Pancreas (tissue), 10 donors: Measurements from ENCODE around the gene DNAJC22. TPM values are rescaled to one million over a fixed set of nuclear protein-coding genes. Genes with fewer than 3 reads are reported as not detected.

Experiments used
- ATAC-seq, 4 donors: fragments of 200-7000 bp; cut with Tn5 transposase; one replicate each; pipeline versions ENCODE4 v1.8.0 to v1.9.1; 2020; ENCODE audit warnings: mild to moderate bottlenecking in 4 of 4, moderate library complexity in 4 of 4
- DNase-seq, 6 donors: peaks; one replicate each; pipeline ENCODE4 v3.0.0-alpha.2; 2020
- FAIRE-seq: peaks from 2 replicates; lab custom pipeline; 2012; peaks lifted over from hg19 to GRCh38; lab: Jason Lieb, UNC
- H3K27ac ChIP-seq, 4 donors: fragments of 200-600 bp; sonication (generic); 1 replicate in 3 of 4; 2 replicates in 1 of 4; pipeline versions ENCODE4 v1.5.0 to v1.8.0; 2020
- H3K27me3 ChIP-seq, 4 donors: fragments of 200-600 bp; one replicate each; pipeline ENCODE4 v1.8.0; 2021
- H3K36me3 ChIP-seq, 3 donors: fragments of 200-600 bp; sonication (generic) in 1 of 3; one replicate each; pipeline versions ENCODE4 v1.5.0 to v1.8.0; 2020 to 2021
- H3K4me1 ChIP-seq, 3 donors: fragments of 200-600 bp; one replicate each; pipeline ENCODE4 v1.8.0; 2021
- H3K4me3 ChIP-seq, 4 donors: fragments of 200-600 bp; sonication (generic) in 2 of 4; one replicate each; pipeline versions ENCODE4 v1.5.0 to v1.8.0; 2020 to 2021
- H3K9me3 ChIP-seq, 4 donors: fragments of 200-600 bp; one replicate each; pipeline ENCODE4 v1.8.0; 2021
- CTCF ChIP-seq, 4 donors: fragments of 200-600 bp; sonication (generic) in 3 of 4; IDR thresholded peaks; one replicate each; pipeline versions ENCODE4 v1.5.0 to v1.8.0; 2021; ENCODE audit warnings: antibody characterized with exemption in 4 of 4
- WGBS, 2 donors: extraction: QIAGEN DNeasy Blood & Tissue Kit; methylation state at CpG; one replicate each; pipeline ENCODE4 v1.1.7; 2013; 5-methylcytosine and 5-hydroxymethylcytosine counted together
- intact Hi-C, 3 donors: fragments of 100-400 bp; cut with DNase I; formaldehyde crosslinking; loops; one replicate each; pipeline versions ENCODE4 v1.11.1 to v1.14.2; 2022
- polyA plus RNA-seq, 2 donors: library from polyadenylated mRNA; stranded (reverse); fragments of 200-250 nt; gene quantifications; one replicate each; pipeline ENCODE4 v1.2.3, GENCODE V29; 2013
- total RNA-seq, 6 donors: library from RNA; stranded (reverse); fragmentation: NEBNext Ultra II Directional in 4 of 6; extraction: Animal tissue kit (Norgen Biotek cat#: 25700) in 4 of 6; gene quantifications; one replicate each; pipeline versions ENCODE4 v1.2.1 to v1.2.4, GENCODE V29; 2021 to 2023
- donor health status: healthy with polysubstance abuse.
- donor health status: DM: no; HTN: no; CAD: no; lungs with moderate emphysema.
- donor health status: DM: no; HTN: no; CAD: no.
- donor health status: control.
- donor health status: control.
- donor health status: Bipolar disorder and iron deficiency.
- donor health status: DM: yes; HTN: yes; CAD: no.
- donor health status: DM: no; HTN: no; CAD: no.
- donor health status: DM: no; HTN: no; CAD: no.
- donor health status: DM: yes; HTN: yes; CAD: no.

The DNAJC22 gene
- total RNA-seq (10 to 100 TPM in 2 of 6 donors, 1 to 10 TPM in 4; 5.6 to 11.9 (median 8.3) TPM), polyA plus RNA-seq (1 to 10 TPM; 4.0 to 7.6 TPM)

DNA sequence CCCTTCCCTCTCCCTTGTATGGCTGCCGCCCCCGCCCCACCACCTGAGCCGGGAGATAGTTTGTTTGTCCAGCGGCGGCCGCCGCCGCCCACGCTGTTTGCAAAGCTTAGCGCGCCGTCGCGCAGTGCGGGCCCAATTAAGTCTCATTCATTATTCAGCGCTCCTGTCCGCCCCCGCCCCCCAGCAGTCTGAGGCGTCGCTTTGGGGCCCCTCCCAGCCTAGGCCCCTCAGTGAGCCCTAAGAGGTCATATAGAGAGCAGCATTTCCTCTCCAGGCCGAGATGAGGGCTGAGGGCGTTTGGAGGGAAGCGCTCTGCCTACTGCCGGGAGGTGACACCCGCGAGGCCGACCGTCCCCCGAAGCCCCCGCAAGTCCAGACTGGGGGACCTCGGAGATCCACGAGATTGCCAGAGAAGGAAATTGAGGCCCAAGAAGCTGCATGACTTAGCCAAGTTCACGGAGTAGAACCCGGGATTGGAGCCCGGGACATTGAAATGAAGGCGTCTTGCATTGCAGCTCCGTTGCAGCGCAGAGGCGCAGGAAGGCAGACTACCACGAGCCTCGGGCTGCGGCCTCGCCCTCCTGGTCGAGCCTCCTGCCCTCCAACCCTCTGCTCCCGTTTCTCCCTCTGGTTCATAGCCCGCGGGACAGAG lies at the start of gene DNAJC22:
DNAJC22 (plus strand) TSS at position 230 of the 652 bp plus-strand sequence. CDS start 1,985 bp downstream, outside the sequence.
- H3K4me1 ChIP-seq, result peaks cover 24 to 34% (median 29%) of the 10 kb centered on the region in 3 donors
- no peak for TF ChIP-seq CTCF (IDR thresholded peaks at IDR 0.05)
- H3K4me3 ChIP-seq, result peak within 1 kb of the TSS; percentile 16 to 40 (median 30)
- ATAC-seq, result peak; percentile 5 to 11 (median 8)
- WGBS, 2 donors, result 3 to 7% methylated on average over 44 to 47 of the region's 47 CpGs
- no peaks in the 10 kb centered on the region for H3K36me3 ChIP-seq
- no peaks in the 10 kb centered on the region for H3K9me3 ChIP-seq
- intact Hi-C loops, result loop anchor here in 1 of 3 donors (10.0 kb wide), 1 partner anchor 168 kb away; no protein-coding TSS in a partner anchor
- no peak for FAIRE-seq
- H3K27ac ChIP-seq, result no peak within 1 kb of the TSS
- peak in 4 of 6 donors; percentile 28 to 78 (median 38) for DNase-seq
- peaks cover 0 to 4% (median 0%) of the 10 kb centered on the region in 4 donors for H3K27me3 ChIP-seq

- peak in 1 of 4 donors; percentile 17 for ATAC-seq
- no peak for FAIRE-seq
- Histone ChIP-seq H3K9me3 (no peaks in the 10 kb centered on the region), H3K4me3 (peak overlapping the region in 1 of 4 donors; percentile 30), H3K27ac (no peak overlapping the region), H3K4me1 (peaks cover 7 to 10% (median 7%) of the 10 kb centered on the region in 3 donors), H3K36me3 (no peaks in the 10 kb centered on the region), H3K27me3 (peaks cover 0 to 15% (median 0%) of the 10 kb centered on the region in 4 donors)
- WGBS, 2 donors, result 18 to 21% methylated on average over 8 of the region's 8 CpGs
- intact Hi-C loops, result no loop called here
- DNase-seq, result no peak
- no peak for TF ChIP-seq CTCF (IDR thresholded peaks at IDR 0.05)
Measured at GRCh38 chr12:49297695-49298060, 49.0 kb upstream of the DNAJC22 start.

DNA sequence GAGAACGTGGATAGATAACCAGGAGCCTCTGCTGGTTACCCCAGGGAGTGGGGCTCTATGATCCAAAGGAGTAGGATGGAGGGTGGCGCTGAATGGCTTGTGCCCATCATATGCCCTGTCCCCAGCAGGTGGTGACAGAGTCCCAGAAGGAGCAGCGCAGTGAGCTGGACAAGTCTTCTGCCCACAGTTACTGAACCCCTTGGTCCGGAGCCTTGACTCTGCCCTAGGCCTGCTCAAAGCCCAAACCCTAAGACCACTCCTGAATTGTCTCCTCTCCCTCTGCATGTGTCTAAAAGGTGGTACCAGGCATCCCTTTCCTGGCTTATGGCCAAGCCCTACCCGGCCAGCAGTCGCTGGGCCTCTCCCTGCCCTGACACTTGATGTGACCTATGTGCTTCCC lies 48.5 kb upstream of the DNAJC22 start:
- TF ChIP-seq CTCF (IDR thresholded peaks at IDR 0.05), result no peak
- FAIRE-seq (no peak), ATAC-seq (peak in 1 of 4 donors; percentile 11), DNase-seq (peak in 2 of 6 donors; percentile 49 to 55)
- peaks cover 0 to 15% (median 0%) of the 10 kb centered on the region in 4 donors for H3K27me3 ChIP-seq
- no peaks in the 10 kb centered on the region for H3K36me3 ChIP-seq
- H3K4me1 ChIP-seq, result peaks cover 7 to 10% (median 7%) of the 10 kb centered on the region in 3 donors
- WGBS, 2 donors, result 43 to 62% methylated on average over 6 of the region's 6 CpGs
- H3K27ac ChIP-seq, result no peak overlapping the region
- H3K9me3 ChIP-seq, result no peaks in the 10 kb centered on the region
- H3K4me3 ChIP-seq, result no peak overlapping the region
- intact Hi-C loops, result no loop called here

DNA sequence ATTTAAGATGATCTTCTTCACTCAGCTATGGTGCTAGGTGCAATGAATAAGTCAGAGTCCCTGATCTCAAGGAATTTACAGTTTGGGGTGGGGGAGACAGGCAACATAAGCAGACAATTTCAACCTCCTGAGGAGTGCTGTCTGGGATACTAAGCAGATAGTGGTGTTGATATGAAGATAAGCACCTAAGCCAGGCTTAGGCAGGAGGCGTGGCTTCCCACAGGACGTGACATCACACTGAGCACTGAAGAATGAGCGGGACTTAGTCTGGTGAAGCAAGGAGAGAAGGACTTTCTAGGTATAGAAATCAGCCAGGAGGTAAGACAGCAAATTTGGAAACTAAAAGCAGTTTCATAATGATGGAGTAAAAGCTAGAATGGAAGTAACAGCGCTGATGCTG lies 44.9 kb upstream of the DNAJC22 start:
- Histone ChIP-seq H3K27me3 (peaks cover 0 to 4% (median 0%) of the 10 kb centered on the region in 4 donors), H3K4me3 (no peak overlapping the region), H3K36me3 (no peaks in the 10 kb centered on the region), H3K27ac (no peak overlapping the region), H3K4me1 (peaks cover 5 to 6% (median 5%) of the 10 kb centered on the region in 3 donors), H3K9me3 (no peaks in the 10 kb centered on the region)
- no peak for DNase-seq
- intact Hi-C loops, result no loop called here
- no peak for ATAC-seq
- WGBS, 2 donors, result 75 to 78% methylated on average over 4 of the region's 4 CpGs
- no peak for FAIRE-seq
- TF ChIP-seq CTCF (IDR thresholded peaks at IDR 0.05), result no peak

DNA sequence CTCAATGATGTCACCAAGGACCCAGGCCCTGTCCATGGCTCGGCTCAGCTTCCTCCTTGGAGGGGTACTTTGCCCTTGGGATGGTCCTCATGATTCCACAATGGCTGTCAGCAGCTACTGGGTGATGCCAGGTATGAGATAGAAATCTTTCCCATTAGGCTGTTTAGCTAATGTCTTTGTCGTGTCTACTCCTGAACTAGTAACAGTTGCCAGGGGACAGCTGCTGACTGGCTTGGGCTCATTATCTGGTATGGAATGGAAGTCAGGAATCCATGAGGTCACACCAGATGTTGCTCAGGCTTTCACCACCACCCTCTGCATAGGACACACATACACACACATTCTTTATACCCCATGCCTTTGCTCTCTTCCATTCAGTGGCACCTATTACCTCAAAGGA lies 42.5 kb upstream of the DNAJC22 start:
- DNase-seq, result peak in 1 of 6 donors; percentile 8
- H3K27me3 ChIP-seq, result no peaks in the 10 kb centered on the region
- H3K4me3 ChIP-seq, result no peak overlapping the region
- no peaks in the 10 kb centered on the region for H3K4me1 ChIP-seq
- no peaks in the 10 kb centered on the region for H3K36me3 ChIP-seq
- 61 to 74% methylated on average over 2 of the region's 2 CpGs for WGBS, 2 donors
- TF ChIP-seq CTCF (IDR thresholded peaks at IDR 0.05), result no peak
- no peak overlapping the region for H3K27ac ChIP-seq
- no peak for ATAC-seq
- no peaks in the 10 kb centered on the region for H3K9me3 ChIP-seq
- intact Hi-C loops, result no loop called here
- FAIRE-seq, result no peak
